Right lobe of liver (tissue), 4 donors: ENCODE measurements around the gene FRK.

Source experiments
- POLR2A ChIP-seq: fragments of 450-650 bp; IDR thresholded peaks from one replicate; pipeline ENCODE4 v1.6.1; 2017; ENCODE audit warnings: antibody characterized with exemption, mild to moderate bottlenecking
- TF ChIP-seq, protein P1 (sequence below), 4 donors: fragments of 200-600 bp in 3 of 4; fragments of 450-650 bp in 1 of 4; IDR thresholded peaks; one replicate each; pipeline versions ENCODE4 v1.5.1 to v1.8.0; 2016 to 2022; ENCODE audit warnings: antibody characterized with exemption in 4 of 4, mild to moderate bottlenecking in 2 of 4
- donor health status: DM: no; HTN: no; CAD: no.
- donor health status: DM: no; HTN: no; CAD: no.
- donor health status: DM: no; HTN: yes; CAD: no.

DNA sequence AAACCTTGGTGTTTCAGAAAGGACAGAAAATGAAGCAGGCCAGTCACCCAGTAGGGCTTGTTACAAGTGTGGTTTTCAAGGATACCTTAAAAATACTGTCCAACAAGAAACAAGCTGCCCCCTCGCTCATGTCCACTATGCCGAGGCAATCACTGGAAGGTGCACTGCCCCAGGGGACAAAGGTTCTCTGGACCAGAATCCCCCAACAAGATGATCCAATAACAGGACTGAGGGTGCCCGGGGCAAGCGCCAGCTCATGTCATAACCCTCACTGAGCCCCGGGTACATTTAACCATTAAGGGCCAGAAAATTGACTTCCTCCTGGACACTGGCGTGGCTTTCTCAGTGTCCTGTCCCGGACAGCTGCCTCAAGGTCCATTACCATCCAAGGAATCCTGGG lies 33.4 kb upstream of the FRK start:
- TF ChIP-seq, protein P1, sequence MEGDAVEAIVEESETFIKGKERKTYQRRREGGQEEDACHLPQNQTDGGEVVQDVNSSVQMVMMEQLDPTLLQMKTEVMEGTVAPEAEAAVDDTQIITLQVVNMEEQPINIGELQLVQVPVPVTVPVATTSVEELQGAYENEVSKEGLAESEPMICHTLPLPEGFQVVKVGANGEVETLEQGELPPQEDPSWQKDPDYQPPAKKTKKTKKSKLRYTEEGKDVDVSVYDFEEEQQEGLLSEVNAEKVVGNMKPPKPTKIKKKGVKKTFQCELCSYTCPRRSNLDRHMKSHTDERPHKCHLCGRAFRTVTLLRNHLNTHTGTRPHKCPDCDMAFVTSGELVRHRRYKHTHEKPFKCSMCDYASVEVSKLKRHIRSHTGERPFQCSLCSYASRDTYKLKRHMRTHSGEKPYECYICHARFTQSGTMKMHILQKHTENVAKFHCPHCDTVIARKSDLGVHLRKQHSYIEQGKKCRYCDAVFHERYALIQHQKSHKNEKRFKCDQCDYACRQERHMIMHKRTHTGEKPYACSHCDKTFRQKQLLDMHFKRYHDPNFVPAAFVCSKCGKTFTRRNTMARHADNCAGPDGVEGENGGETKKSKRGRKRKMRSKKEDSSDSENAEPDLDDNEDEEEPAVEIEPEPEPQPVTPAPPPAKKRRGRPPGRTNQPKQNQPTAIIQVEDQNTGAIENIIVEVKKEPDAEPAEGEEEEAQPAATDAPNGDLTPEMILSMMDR (IDR thresholded peaks at IDR 0.05) = no peak
- no peak for TF ChIP-seq POLR2A
